ENCODE data around the gene EHBP1. TPM values are rescaled to one million over a fixed set of nuclear protein-coding genes. Genes with fewer than 3 reads are reported as not detected.

EHBP1 gene
- total and polyA plus RNA-seq, 2 donors (not counting 3 experiments of a cell fraction or from before 2014, with no cell fraction given) = 8.4 to 34.8 TPM

DNA sequence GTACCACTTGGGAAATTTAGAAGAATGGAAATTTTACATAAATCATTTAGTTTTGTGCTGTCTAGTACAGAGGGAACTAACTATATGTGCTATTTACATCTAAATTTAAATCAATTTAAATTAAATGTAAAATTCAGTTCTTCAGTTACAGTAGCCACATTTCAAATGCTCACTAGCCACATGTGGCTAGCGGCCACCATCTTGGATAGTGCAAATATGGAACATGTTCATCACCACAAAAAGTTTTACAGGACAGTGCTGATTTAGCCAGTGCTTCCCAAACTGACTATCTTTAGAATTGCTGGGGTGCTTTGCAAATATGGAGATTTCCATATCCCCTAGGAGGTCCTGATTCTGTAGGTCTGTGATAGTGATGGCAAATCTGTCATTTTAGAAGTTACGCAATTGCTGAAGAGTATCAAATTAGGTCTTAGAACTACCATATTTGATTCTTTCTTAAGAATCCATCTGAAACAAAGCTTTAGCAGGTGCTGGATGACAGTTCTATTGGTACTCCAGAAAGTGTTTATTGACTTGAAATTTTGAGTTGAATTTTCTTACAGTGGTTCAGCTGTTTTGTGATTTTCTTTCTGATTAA lies 12.8 kb downstream of the EHBP1 start:
- H3K9me3 ChIP-seq (replicated peaks; ENCODE audit: control insufficient read depth, insufficient read depth, low read length) = no peaks in the 10 kb centered on the region
- TF ChIP-seq FOS (IDR thresholded peaks at IDR 0.05; ENCODE audit: borderline replicate concordance, insufficient read depth, low read length) (no peak), POLR2A (IDR thresholded peaks at IDR 0.05; ENCODE audit: low read depth, low read length) (no peak), GATA2 (IDR thresholded peaks at IDR 0.05; ENCODE audit: insufficient read depth, insufficient read length, low read depth, low read length) (no peak), MYC (IDR thresholded peaks at IDR 0.05; ENCODE audit: low read depth, low read length) (no peak), POLR2AphosphoS5 (IDR thresholded peaks at IDR 0.05; ENCODE audit: insufficient read depth, low read depth, low read length) (no peak), EZH2 (IDR thresholded peaks at IDR 0.05; ENCODE audit: borderline replicate concordance, low read depth, low read length, severe bottlenecking) (no peak), JUN (IDR thresholded peaks at IDR 0.05; ENCODE audit: borderline replicate concordance, insufficient read depth, insufficient read length, low read depth) (no peak)
- TF ChIP-seq, protein P1, sequence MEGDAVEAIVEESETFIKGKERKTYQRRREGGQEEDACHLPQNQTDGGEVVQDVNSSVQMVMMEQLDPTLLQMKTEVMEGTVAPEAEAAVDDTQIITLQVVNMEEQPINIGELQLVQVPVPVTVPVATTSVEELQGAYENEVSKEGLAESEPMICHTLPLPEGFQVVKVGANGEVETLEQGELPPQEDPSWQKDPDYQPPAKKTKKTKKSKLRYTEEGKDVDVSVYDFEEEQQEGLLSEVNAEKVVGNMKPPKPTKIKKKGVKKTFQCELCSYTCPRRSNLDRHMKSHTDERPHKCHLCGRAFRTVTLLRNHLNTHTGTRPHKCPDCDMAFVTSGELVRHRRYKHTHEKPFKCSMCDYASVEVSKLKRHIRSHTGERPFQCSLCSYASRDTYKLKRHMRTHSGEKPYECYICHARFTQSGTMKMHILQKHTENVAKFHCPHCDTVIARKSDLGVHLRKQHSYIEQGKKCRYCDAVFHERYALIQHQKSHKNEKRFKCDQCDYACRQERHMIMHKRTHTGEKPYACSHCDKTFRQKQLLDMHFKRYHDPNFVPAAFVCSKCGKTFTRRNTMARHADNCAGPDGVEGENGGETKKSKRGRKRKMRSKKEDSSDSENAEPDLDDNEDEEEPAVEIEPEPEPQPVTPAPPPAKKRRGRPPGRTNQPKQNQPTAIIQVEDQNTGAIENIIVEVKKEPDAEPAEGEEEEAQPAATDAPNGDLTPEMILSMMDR (IDR thresholded peaks at IDR 0.05; ENCODE audit: extremely low read depth in 1 of 2, insufficient read depth in 1 of 2, low read depth in 1 of 2, low read length in 2 of 2) = no peak
- TF ChIP-seq, protein P2, sequence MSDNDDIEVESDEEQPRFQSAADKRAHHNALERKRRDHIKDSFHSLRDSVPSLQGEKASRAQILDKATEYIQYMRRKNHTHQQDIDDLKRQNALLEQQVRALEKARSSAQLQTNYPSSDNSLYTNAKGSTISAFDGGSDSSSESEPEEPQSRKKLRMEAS (IDR thresholded peaks at IDR 0.05; ENCODE audit: insufficient read depth, insufficient read length) = no peak
- no peaks in the 10 kb centered on the region for H3K36me3 ChIP-seq (ENCODE audit: control insufficient read depth in 2 of 2, extremely low read depth in 1 of 2, insufficient read depth in 2 of 2, low read length in 2 of 2)
- FAIRE-seq = no peak
- H3K9ac ChIP-seq (replicated peaks; ENCODE audit: extremely low read depth, insufficient read depth, low read length) = no peak overlapping the region
- no TSS peak for BruUV-seq (replicated peaks)
- H3K27me3 ChIP-seq (ENCODE audit: control insufficient read depth in 2 of 2, insufficient read depth in 2 of 2, low read length in 2 of 2) = no peaks in the 10 kb centered on the region
- no peak overlapping the region for H3K4me3 ChIP-seq (replicated peaks in 1 of 3; ENCODE audit: insufficient read depth in 1 of 3, low read depth in 1 of 3, low read length in 3 of 3)
- H3K27ac ChIP-seq (ENCODE audit: insufficient read depth, low read depth, low read length) = no peak overlapping the region
- ChIA-PET POLR2A (no interaction called here), CTCF (no interaction called here)
- DNase-seq (ENCODE audit: low read depth, low spot score) = no peak
- no peaks in the 10 kb centered on the region for H3K9me1 ChIP-seq (replicated peaks; ENCODE audit: control insufficient read depth, extremely low read depth, insufficient read depth, low read length)
- peaks cover 21% of the 10 kb centered on the region for H3K79me2 ChIP-seq (ENCODE audit: control insufficient read depth, insufficient read depth, low read length)
- no peaks in the 10 kb centered on the region for H4K20me1 ChIP-seq (replicated peaks; ENCODE audit: control insufficient read depth, extremely low read depth, insufficient read depth, low read length)
- dilution Hi-C loops (cut with MboI; ENCODE audit: extremely low pct_ligation_motif_present, low sequenced_read_pairs) (no loop called here), intact Hi-C loops (cut with micrococcal nuclease) (no loop called here)
- H2AFZ ChIP-seq (ENCODE audit: low read depth, low read length) = no peak overlapping the region
- H3K4me1 ChIP-seq (ENCODE audit: control insufficient read depth, extremely low read depth, insufficient read depth, low read length) = no peaks in the 10 kb centered on the region
- H3K4me2 ChIP-seq (ENCODE audit: insufficient read depth, low read length) = no peak overlapping the region
